HepG2 (cell line): ENCODE results near the gene GAS5. TPM values are rescaled to one million over a fixed set of nuclear protein-coding genes. Genes with fewer than 3 reads are reported as not detected.

Source experiments
- ARID2 ChIP-seq: sonication (generic); formaldehyde crosslinking; IDR thresholded peaks from 2 replicates; pipeline ENCODE4 v1.8.1; 2022; ENCODE audit warnings: mild to moderate bottlenecking, missing genetic modification reagents, borderline replicate concordance
- CERS6 ChIP-seq: sonication (generic); formaldehyde crosslinking; IDR thresholded peaks from 2 replicates; pipeline ENCODE4 v1.5.0; 2020; ENCODE audit warnings: missing genetic modification reagents
- E2F5 ChIP-seq: sonication (generic); formaldehyde crosslinking; conservative IDR thresholded peaks from 2 replicates; pipeline ENCODE4 v1.4.0; 2020; ENCODE audit warnings: missing genetic modification reagents
- EEA1 ChIP-seq: sonication (generic); formaldehyde crosslinking; IDR thresholded peaks from 2 replicates; pipeline ENCODE4 v1.5.1; 2020; ENCODE audit warnings: mild to moderate bottlenecking, missing genetic modification reagents, borderline replicate concordance
- HMGA1 ChIP-seq: sonication (generic); formaldehyde crosslinking; conservative IDR thresholded peaks from 2 replicates; pipeline ENCODE4 v1.4.0; 2020; ENCODE audit warnings: missing genetic modification reagents
- POGK ChIP-seq: sonication (generic); formaldehyde crosslinking; conservative IDR thresholded peaks from 2 replicates; pipeline ENCODE4 v1.8.0; 2022; ENCODE audit warnings: mild to moderate bottlenecking, moderate library complexity, missing genetic modification reagents
- SCMH1 ChIP-seq: sonication (generic); formaldehyde crosslinking; IDR thresholded peaks from 2 replicates; pipeline ENCODE4 v1.9.0; 2021; ENCODE audit warnings: missing genetic modification reagents, mild to moderate bottlenecking, borderline replicate concordance
- SNAPC4 ChIP-seq: sonication (generic); formaldehyde crosslinking; IDR thresholded peaks from 2 replicates; pipeline ENCODE4 v1.4.0; 2020; ENCODE audit warnings: mild to moderate bottlenecking, missing genetic modification reagents
- STAG1 ChIP-seq: sonication (generic); formaldehyde crosslinking; IDR thresholded peaks from 2 replicates; pipeline ENCODE4 v1.4.0; 2020; ENCODE audit warnings: missing genetic modification reagents
- TEAD2 ChIP-seq: sonication (generic); formaldehyde crosslinking; IDR thresholded peaks from 2 replicates; pipeline ENCODE4 v1.9.0; 2021; ENCODE audit warnings: missing genetic modification reagents
- ZFAT ChIP-seq: sonication (generic); formaldehyde crosslinking; conservative IDR thresholded peaks from 2 replicates; pipeline ENCODE4 v1.8.1; 2023; ENCODE audit warnings: missing genetic modification reagents, inconsistent platforms
- ZFP1 ChIP-seq: IDR thresholded peaks from 2 replicates; pipeline ENCODE4 v1.6.1; 2016
- ZNF20 ChIP-seq: sonication (generic); formaldehyde crosslinking; IDR thresholded peaks from 2 replicates; pipeline ENCODE4 v1.4.0; 2020; ENCODE audit warnings: mild to moderate bottlenecking, moderate library complexity, missing genetic modification reagents
- ZNF280D ChIP-seq: sonication (generic); formaldehyde crosslinking; IDR thresholded peaks from 2 replicates; pipeline ENCODE4 v1.5.1; 2020; ENCODE audit warnings: mild to moderate bottlenecking, missing genetic modification reagents
- ZNF296 ChIP-seq: sonication (generic); formaldehyde crosslinking; conservative IDR thresholded peaks from 2 replicates; pipeline ENCODE4 v1.5.0; 2020; ENCODE audit warnings: mild to moderate bottlenecking, missing genetic modification reagents
- ZNF382 ChIP-seq: sonication (generic); formaldehyde crosslinking; IDR thresholded peaks from 2 replicates; pipeline ENCODE4 v1.5.0; 2020; ENCODE audit warnings: missing genetic modification reagents, mild to moderate bottlenecking, borderline replicate concordance
- ZNF557 ChIP-seq: sonication (generic); formaldehyde crosslinking; IDR thresholded peaks from 2 replicates; pipeline ENCODE4 v1.4.0; 2020; ENCODE audit warnings: missing genetic modification reagents
- ZNF564 ChIP-seq: sonication (generic); formaldehyde crosslinking; IDR thresholded peaks from 2 replicates; pipeline ENCODE4 v1.8.1; 2023; ENCODE audit warnings: mild to moderate bottlenecking, missing genetic modification reagents
- polyA plus RNA-seq, 8 experiments: library from polyadenylated mRNA; depleted of rRNA in 3 of 8; stranded (reverse) in 7 of 8; unstranded in 1 of 8; fragments of >200 nt; fragmentation: Illumina TruSeq in 4 of 8; extraction: Trizol in 4 of 8; gene quantifications; 2 replicates each; pipeline versions ENCODE4 v1.2.1 to v1.2.3, GENCODE V29; 2011 to 2016; ENCODE audit warnings: low read depth in 4 of 8, missing spikeins in 1 of 8, mixed read lengths in 1 of 8; ENCODE audit not compliant: insufficient read depth in 1 of 8
- total RNA-seq, 5 experiments: library from RNA; depleted of rRNA; stranded (reverse); fragments of >200 nt; fragmentation: Illumina TruSeq; extraction: Trizol; gene quantifications; 2 replicates each; pipeline ENCODE4 v1.2.3, GENCODE V29; 2016; ENCODE audit warnings: low read depth in 1 of 5

GAS5 gene
- total and polyA plus RNA-seq, 2 of the 13 experiments (the other 11 are each of a cell fraction or from before 2014, with no cell fraction given), result 352 to 738 TPM

GRCh38 chr1:173867753-173868265, at the start of gene GAS5 (continued):
- TF ChIP-seq SNAPC4 (CRISPR knock-in tag), result no peak; the same call in 1 of the 2 replicates
- TF ChIP-seq ZNF280D, result peak; percentile 60
- no peak for TF ChIP-seq HMGA1 (CRISPR knock-in tag)
- no peak for TF ChIP-seq ZFAT (CRISPR knock-in tag)
- no peak for TF ChIP-seq STAG1
- no peak for TF ChIP-seq CERS6 (CRISPR knock-in tag)
- 0 out of 2 replicates have a peak, but pooled peaks have one; percentile 6 for TF ChIP-seq ZNF564 (CRISPR knock-in tag)
- no peak; the same call in 1 of the 2 replicates for TF ChIP-seq EEA1 (CRISPR knock-in tag)
- TF ChIP-seq ZNF20 (CRISPR knock-in tag), result no peak
- no peak for TF ChIP-seq SCMH1 (CRISPR knock-in tag)
- TF ChIP-seq POGK (CRISPR knock-in tag), result no peak; the same call in 1 of the 2 replicates
- TF ChIP-seq E2F5 (CRISPR knock-in tag), result 0 out of 2 replicates have a peak, but pooled peaks have one; percentile 16
- 0 out of 2 replicates have a peak, but pooled peaks have one; percentile 47 for TF ChIP-seq TEAD2 (CRISPR knock-in tag)
- no peak for TF ChIP-seq ZFP1
- TF ChIP-seq ZNF557, result peak; percentile 72; the same call in 1 of the 2 replicates
- TF ChIP-seq ZNF382, result no peak
- TF ChIP-seq ARID2 (CRISPR knock-in tag), result no peak
- no peak for TF ChIP-seq ZNF296 (CRISPR knock-in tag)
